PC-3 (cell line): Measurements from ENCODE around the gene PTPRN2. TPM values are rescaled to one million over a fixed set of nuclear protein-coding genes. Genes with fewer than 3 reads are reported as not detected.

Source experiments
- ATAC-seq: fragments of 200-7000 bp; cut with Tn5 transposase; 2 replicates; pipeline ENCODE4 v1.9.1; 2020; ENCODE audit warnings: mild to moderate bottlenecking, moderate library complexity
- BruUV-seq: library from RNA; stranded (reverse); fragments of 400-500 nt; replicated peaks from 2 replicates; lab custom pipeline; 2021; lab: Mats Ljungman, UMichigan
- CTCF ChIA-PET: fragments of 300-600 bp; sonication (Branson Sonifier 250); formaldehyde crosslinking; loops from one replicate; lab custom pipeline; 2022; ENCODE audit warnings: antibody characterized with exemption; lab: Charles Lee
- POLR2A ChIA-PET: fragments of 300-600 bp; sonication (Branson Sonifier 250); formaldehyde crosslinking; loops from one replicate; lab custom pipeline; 2022; ENCODE audit warnings: antibody characterized with exemption; ENCODE audit not compliant: unreplicated experiment; lab: Charles Lee
- DNase-seq: peaks from one replicate; pipeline ENCODE4 v3.0.0-alpha.2; 2015
- H2AFZ ChIP-seq: fragments of 300-600 bp; sonication (generic); 2 replicates; pipeline ENCODE4 v1.6.0; 2016; ENCODE audit warnings: antibody characterized with exemption, low read length
- H3F3A ChIP-seq: fragments of 300-600 bp; sonication (generic); one replicate; pipeline ENCODE4 v1.6.0; 2017; ENCODE audit warnings: antibody characterized with exemption, low read length, control low read depth, mild to moderate bottlenecking; ENCODE audit not compliant: unreplicated experiment
- H3K27ac ChIP-seq: fragments of 300-600 bp; sonication (generic); 2 replicates; pipeline ENCODE4 v1.5.1; 2016; ENCODE audit warnings: mild to moderate bottlenecking, low read length
- H3K27me3 ChIP-seq: fragments of 300-600 bp; sonication (generic); 2 replicates; pipeline ENCODE4 v1.6.1; 2016; ENCODE audit warnings: low read length, mixed read lengths
- H3K36me3 ChIP-seq: fragments of 300-600 bp; sonication (generic); 2 replicates; pipeline ENCODE4 v1.6.1; 2016; ENCODE audit warnings: low read depth, mixed run types, low read length, mixed read lengths
- H3K4me1 ChIP-seq: fragments of 300-600 bp; sonication (generic); 2 replicates; pipeline ENCODE4 v1.5.1; 2016; ENCODE audit warnings: low read length; ENCODE audit not compliant: insufficient read depth
- H3K4me2 ChIP-seq: fragments of 300-600 bp; sonication (generic); 2 replicates; pipeline ENCODE4 v1.6.0; 2016; ENCODE audit warnings: low read length
- H3K4me3 ChIP-seq: fragments of 300-600 bp; sonication (generic); 2 replicates; pipeline ENCODE4 v1.5.1; 2016; ENCODE audit warnings: mild to moderate bottlenecking, low read length, mixed read lengths
- H3K79me2 ChIP-seq: fragments of 300-600 bp; sonication (generic); 2 replicates; pipeline ENCODE4 v1.6.1; 2017; ENCODE audit warnings: low read length, mixed read lengths
- H3K9ac ChIP-seq: fragments of 300-600 bp; sonication (generic); 2 replicates; pipeline ENCODE4 v1.6.0; 2016; ENCODE audit warnings: mild to moderate bottlenecking, low read length
- H3K9me2 ChIP-seq: fragments of 300-600 bp; sonication (generic); replicated peaks from 2 replicates; pipeline ENCODE4 v1.6.1; 2016; ENCODE audit warnings: mixed run types, low read length, mixed read lengths
- H3K9me3 ChIP-seq: fragments of 300-600 bp; sonication (generic); 2 replicates; pipeline ENCODE4 v1.6.1; 2016; ENCODE audit warnings: low read length, mixed read lengths
- H4K20me1 ChIP-seq: fragments of 300-600 bp; sonication (generic); 2 replicates; pipeline ENCODE4 v1.6.1; 2016; ENCODE audit warnings: low read length, mixed read lengths
- EZH2 ChIP-seq: fragments of 300-600 bp; sonication (generic); IDR thresholded peaks from one replicate; pipeline ENCODE4 v1.6.1; 2017; ENCODE audit warnings: antibody characterized with exemption, mild to moderate bottlenecking, low read length; ENCODE audit not compliant: unreplicated experiment
- EZH2phosphoT487 ChIP-seq: fragments of 300-600 bp; sonication (generic); IDR thresholded peaks from 2 replicates; pipeline ENCODE4 v1.6.1; 2018; ENCODE audit warnings: mild to moderate bottlenecking, antibody characterized with exemption, low read length, borderline replicate concordance
- intact Hi-C: fragments of 100-400 bp; cut with micrococcal nuclease; formaldehyde crosslinking; loops from 2 replicates; pipeline ENCODE4 v1.9.0; 2023
- total RNA-seq: library from RNA; depleted of rRNA; stranded (reverse); fragments of >200 nt; gene quantifications from 2 replicates; pipeline ENCODE4 v1.2.3, GENCODE V29; 2014
- TF ChIP-seq, protein P1 (sequence below): fragments of 300-600 bp; sonication (generic); conservative IDR thresholded peaks from 2 replicates; pipeline ENCODE4 v1.5.1; 2017; ENCODE audit warnings: antibody characterized with exemption, low read depth, mild to moderate bottlenecking, low read length

PTPRN2 gene
- total RNA-seq, 1 experiment from 2014 or later, result 3.2 TPM

DNA sequence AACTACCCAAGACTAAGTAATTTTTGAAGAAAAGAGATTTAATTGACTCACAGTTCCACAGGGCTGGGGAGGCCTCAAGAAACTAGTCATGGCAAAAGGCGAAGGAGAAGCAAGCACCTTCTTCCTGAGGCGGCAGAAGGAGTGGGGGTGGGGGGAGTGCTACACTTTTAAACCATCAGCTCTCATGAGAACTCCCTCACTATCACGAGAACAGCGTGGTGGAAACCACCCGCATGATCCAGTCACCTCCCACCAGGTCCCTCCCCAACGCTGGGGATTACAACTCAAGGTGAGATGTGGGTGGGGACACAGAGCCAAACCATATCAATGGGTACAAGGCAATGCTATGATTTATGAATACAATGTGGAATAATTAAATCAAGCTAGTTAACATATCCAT is 241.9 kb downstream of the PTPRN2 start:
- H3K4me3 ChIP-seq, result no peak overlapping the region
- no peaks in the 10 kb centered on the region for H3K36me3 ChIP-seq
- H2AFZ ChIP-seq, result no peak overlapping the region
- H3K9me2 ChIP-seq, result no peaks in the 10 kb centered on the region
- no peak overlapping the region for H3K4me2 ChIP-seq
- no peaks in the 10 kb centered on the region for H3F3A ChIP-seq
- no peaks in the 10 kb centered on the region for H3K27me3 ChIP-seq
- TF ChIP-seq EZH2phosphoT487, result no peak
- TF ChIP-seq, protein P1, sequence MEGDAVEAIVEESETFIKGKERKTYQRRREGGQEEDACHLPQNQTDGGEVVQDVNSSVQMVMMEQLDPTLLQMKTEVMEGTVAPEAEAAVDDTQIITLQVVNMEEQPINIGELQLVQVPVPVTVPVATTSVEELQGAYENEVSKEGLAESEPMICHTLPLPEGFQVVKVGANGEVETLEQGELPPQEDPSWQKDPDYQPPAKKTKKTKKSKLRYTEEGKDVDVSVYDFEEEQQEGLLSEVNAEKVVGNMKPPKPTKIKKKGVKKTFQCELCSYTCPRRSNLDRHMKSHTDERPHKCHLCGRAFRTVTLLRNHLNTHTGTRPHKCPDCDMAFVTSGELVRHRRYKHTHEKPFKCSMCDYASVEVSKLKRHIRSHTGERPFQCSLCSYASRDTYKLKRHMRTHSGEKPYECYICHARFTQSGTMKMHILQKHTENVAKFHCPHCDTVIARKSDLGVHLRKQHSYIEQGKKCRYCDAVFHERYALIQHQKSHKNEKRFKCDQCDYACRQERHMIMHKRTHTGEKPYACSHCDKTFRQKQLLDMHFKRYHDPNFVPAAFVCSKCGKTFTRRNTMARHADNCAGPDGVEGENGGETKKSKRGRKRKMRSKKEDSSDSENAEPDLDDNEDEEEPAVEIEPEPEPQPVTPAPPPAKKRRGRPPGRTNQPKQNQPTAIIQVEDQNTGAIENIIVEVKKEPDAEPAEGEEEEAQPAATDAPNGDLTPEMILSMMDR, result no peak
- no peak for TF ChIP-seq EZH2
- H3K9ac ChIP-seq, result no peak overlapping the region
- H3K79me2 ChIP-seq, result no peaks in the 10 kb centered on the region
- no peaks in the 10 kb centered on the region for H4K20me1 ChIP-seq
- H3K9me3 ChIP-seq, result 0 out of 2 replicates have a peak, but pooled peaks cover 4% of the 10 kb centered on the region
- ATAC-seq (no peak), DNase-seq (no peak)
- CTCF ChIA-PET, result no interaction called here
- intact Hi-C loops, result no loop called here
- no peak overlapping the region for H3K27ac ChIP-seq
- no TSS peak for BruUV-seq
- H3K4me1 ChIP-seq, result no peaks in the 10 kb centered on the region
- POLR2A ChIA-PET, result no interaction called here

DNA sequence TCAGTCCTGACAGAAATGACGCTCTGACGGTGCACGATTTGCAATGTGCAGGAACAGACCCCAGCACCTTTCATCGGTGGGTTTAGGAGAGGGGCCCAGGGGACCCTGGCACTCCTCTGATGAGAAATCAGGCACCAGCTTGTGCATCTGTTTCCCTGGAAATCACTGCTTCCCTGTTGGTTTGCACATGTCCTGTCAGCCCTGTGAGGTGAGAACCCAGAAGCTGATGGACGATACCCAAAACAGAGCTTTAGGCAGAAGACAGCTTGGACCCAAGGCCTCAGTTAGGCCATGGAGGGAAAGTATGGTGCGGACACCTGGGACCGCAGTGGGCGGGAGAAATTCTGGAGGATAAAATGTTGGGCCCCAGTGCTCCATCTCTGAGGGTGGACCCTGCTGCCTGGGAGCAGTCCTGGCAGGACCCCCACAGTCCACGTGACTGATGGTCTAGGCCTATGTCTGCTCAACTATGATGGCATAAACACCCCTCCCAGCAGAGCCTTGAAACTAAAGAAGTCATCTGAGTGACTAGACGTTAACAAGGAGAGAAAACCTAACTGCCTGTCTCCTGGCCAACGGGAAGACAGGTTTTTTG is 242.8 kb downstream of the PTPRN2 start:
- 0 out of 2 replicates have a peak, but pooled peaks cover 4% of the 10 kb centered on the region for H3K9me3 ChIP-seq
- TF ChIP-seq EZH2phosphoT487 (no peak), EZH2 (no peak)
- TF ChIP-seq, protein P1, result no peak
- ChIA-PET CTCF (no interaction called here), POLR2A (no interaction called here)
- no peak overlapping the region for H3K27ac ChIP-seq
- H3K27me3 ChIP-seq, result no peaks in the 10 kb centered on the region
- H3K4me3 ChIP-seq, result no peak overlapping the region
- no peaks in the 10 kb centered on the region for H3K36me3 ChIP-seq
- H3F3A ChIP-seq, result no peaks in the 10 kb centered on the region
- intact Hi-C loops, result no loop called here
- H4K20me1 ChIP-seq, result no peaks in the 10 kb centered on the region
- H3K79me2 ChIP-seq, result no peaks in the 10 kb centered on the region
- no peak for ATAC-seq
- BruUV-seq, result no TSS peak
- no peaks in the 10 kb centered on the region for H3K4me1 ChIP-seq
- no peak overlapping the region for H3K9ac ChIP-seq
- H3K4me2 ChIP-seq, result no peak overlapping the region
- H2AFZ ChIP-seq, result no peak overlapping the region
- no peak for DNase-seq
- no peaks in the 10 kb centered on the region for H3K9me2 ChIP-seq

DNA sequence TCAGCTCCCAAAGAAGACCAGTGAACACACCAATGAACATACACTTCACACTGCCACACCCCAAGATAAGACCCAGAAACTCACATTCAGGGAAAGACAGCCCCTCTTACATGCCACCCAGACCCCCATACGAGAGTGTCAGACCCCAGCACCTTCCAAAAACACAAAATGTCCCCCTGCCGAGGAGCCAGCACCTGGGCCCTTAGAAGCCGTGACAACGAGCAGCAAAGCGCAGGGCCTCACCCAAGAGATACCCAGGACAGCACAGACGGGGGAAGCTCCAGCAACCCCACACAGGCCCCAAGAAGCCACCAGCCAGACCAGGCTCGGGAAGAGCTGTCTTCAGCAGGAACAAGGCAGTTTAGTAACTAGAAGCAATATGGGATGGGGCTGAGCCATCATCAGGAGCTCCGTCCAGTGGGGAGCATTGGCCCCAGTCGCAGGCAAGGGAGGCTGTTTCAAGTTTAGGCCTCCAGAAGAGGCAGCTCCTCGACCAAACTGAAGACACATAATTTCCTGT is 243.6 kb downstream of the PTPRN2 start:
- BruUV-seq, result no TSS peak
- ChIA-PET CTCF (no interaction called here), POLR2A (no interaction called here)
- Histone ChIP-seq H3K9me3 (0 out of 2 replicates have a peak, but pooled peaks cover 4% of the 10 kb centered on the region), H3K4me1 (no peaks in the 10 kb centered on the region), H3K79me2 (no peaks in the 10 kb centered on the region), H3K9me2 (no peaks in the 10 kb centered on the region), H3K27ac (no peak overlapping the region), H3K9ac (no peak overlapping the region), H4K20me1 (no peaks in the 10 kb centered on the region), H3K4me3 (no peak overlapping the region), H3F3A (no peaks in the 10 kb centered on the region), H3K27me3 (no peaks in the 10 kb centered on the region), H2AFZ (no peak overlapping the region), H3K36me3 (no peaks in the 10 kb centered on the region), H3K4me2 (no peak overlapping the region)
- ATAC-seq, result no peak
- intact Hi-C loops, result no loop called here
- DNase-seq, result no peak
- TF ChIP-seq EZH2phosphoT487 (no peak), EZH2 (no peak)
- TF ChIP-seq, protein P1, result no peak
